Measurements from ENCODE around the gene LRMDA.

GRCh38 chr10:76430061-76430645, 998.7 kb downstream of the LRMDA start:
- TF ChIP-seq CTCF (IDR thresholded peaks at IDR 0.05; ENCODE audit: low read depth, low read length) (no peak), EZH2phosphoT487 (IDR thresholded peaks at IDR 0.05; ENCODE audit: low read depth) (no peak)

Data from OCI-LY3 (cell line).